Neural crest cell (in vitro differentiated cells): ENCODE data around the gene LACTB. TPM values are rescaled to one million over a fixed set of nuclear protein-coding genes. Genes with fewer than 3 reads are reported as not detected.

Experiments used
- DNase-seq: peaks from one replicate; pipeline ENCODE4 v3.0.0; 2021; ENCODE audit warnings: low read depth, mixed read lengths, low spot score
- H3K27ac Mint-ChIP-seq: one replicate; pipeline ENCODE4 v1.8.0; 2021; ENCODE audit warnings: mild to moderate bottlenecking, mixed read lengths; ENCODE audit not compliant: unreplicated experiment
- H3K27me3 Mint-ChIP-seq: 2 replicates; pipeline ENCODE4 v1.8.0; 2021; ENCODE audit warnings: low read depth, mild to moderate bottlenecking, mixed read lengths
- H3K36me3 Mint-ChIP-seq: 2 replicates; pipeline ENCODE4 v1.8.0; 2021; ENCODE audit warnings: low read depth, mild to moderate bottlenecking, mixed read lengths
- H3K4me1 Mint-ChIP-seq: 2 replicates; pipeline ENCODE4 v1.8.0; 2021; ENCODE audit warnings: mixed read lengths
- H3K4me3 Mint-ChIP-seq: one replicate; pipeline ENCODE4 v1.8.0; 2021; ENCODE audit warnings: mild to moderate bottlenecking, mixed read lengths
- H3K9me3 Mint-ChIP-seq: 2 replicates; pipeline ENCODE4 v1.8.0; 2021; ENCODE audit warnings: mixed read lengths
- CTCF ChIP-seq: fragments of 200-600 bp; sonication (generic); conservative IDR thresholded peaks from 2 replicates; pipeline ENCODE4 v1.5.0; 2021; ENCODE audit warnings: antibody characterized with exemption, mild to moderate bottlenecking
- total RNA-seq: library from RNA; stranded (reverse); gene quantifications from 2 replicates; pipeline ENCODE4 v1.2.1, GENCODE V29; 2021

Gene LACTB
- total RNA-seq, 1 donor from 2014 or later: 7.0 TPM

- no peaks in the 10 kb centered on the region for H3K27me3 Mint-ChIP-seq
- no peak for DNase-seq
- peaks cover 67% of the 10 kb centered on the region for H3K4me1 Mint-ChIP-seq
- H3K4me3 Mint-ChIP-seq: peak overlapping the region; percentile 96
- TF ChIP-seq CTCF: no peak
- no peaks in the 10 kb centered on the region for H3K9me3 Mint-ChIP-seq
- no peak overlapping the region for H3K27ac Mint-ChIP-seq
- no peaks in the 10 kb centered on the region for H3K36me3 Mint-ChIP-seq
These were observed 69.3 kb downstream of the LACTB start for GRCh38 chr15:63190769-63191649.

Other genes starting within 250 kb of the LACTB start
- 67.5 and 71.0 TPM in 2 replicates for gene TPM1, start 79.1 kb upstream of the LACTB start, total RNA-seq
- 85.2 and 86.6 TPM in 2 replicates for gene RPS27L, start 35.6 kb downstream of the LACTB start, total RNA-seq
- gene RAB8B, start 67.7 kb downstream of the LACTB start, total RNA-seq: 51.0 and 58.4 TPM in 2 replicates
- 18.1 and 18.5 TPM in 2 replicates for gene APH1B, start 155.7 kb downstream of the LACTB start, total RNA-seq